Type B pancreatic cell (in vitro differentiated cells): ENCODE measurements around the gene TMX4. TPM values are rescaled to one million over a fixed set of nuclear protein-coding genes. Genes with fewer than 3 reads are reported as not detected.

Experiments used
- DNase-seq: peaks from one replicate; pipeline ENCODE4 v3.0.0; 2021; ENCODE audit warnings: mixed read lengths; ENCODE audit not compliant: unreplicated experiment; ENCODE audit errors: extremely low spot score
- H3K27ac Mint-ChIP-seq: 2 replicates; pipeline ENCODE4 v1.8.0; 2021; ENCODE audit warnings: mild to moderate bottlenecking, mixed read lengths
- H3K27me3 Mint-ChIP-seq: 2 replicates; pipeline ENCODE4 v1.8.0; 2021; ENCODE audit warnings: mixed read lengths
- H3K36me3 Mint-ChIP-seq: 2 replicates; pipeline ENCODE4 v1.8.0; 2021; ENCODE audit warnings: mixed read lengths
- H3K4me1 Mint-ChIP-seq: one replicate; pipeline ENCODE4 v1.8.0; 2021; ENCODE audit warnings: mixed read lengths; ENCODE audit not compliant: unreplicated experiment
- H3K4me3 Mint-ChIP-seq: 2 replicates; pipeline ENCODE4 v1.8.0; 2021; ENCODE audit warnings: mild to moderate bottlenecking, mixed read lengths
- H3K9me3 Mint-ChIP-seq: 2 replicates; pipeline ENCODE4 v1.8.0; 2021; ENCODE audit warnings: mixed read lengths
- CTCF ChIP-seq: fragments of 200-600 bp; sonication (generic); conservative IDR thresholded peaks from 2 replicates; pipeline ENCODE4 v1.5.0; 2021; ENCODE audit warnings: antibody characterized with exemption, mild to moderate bottlenecking
- total RNA-seq: library from RNA; stranded (reverse); gene quantifications from 2 replicates; pipeline ENCODE4 v1.2.1, GENCODE V29; 2021; ENCODE audit warnings: low replicate concordance

Gene TMX4
- total RNA-seq, 1 donor from 2014 or later = 40.9 TPM

DNA sequence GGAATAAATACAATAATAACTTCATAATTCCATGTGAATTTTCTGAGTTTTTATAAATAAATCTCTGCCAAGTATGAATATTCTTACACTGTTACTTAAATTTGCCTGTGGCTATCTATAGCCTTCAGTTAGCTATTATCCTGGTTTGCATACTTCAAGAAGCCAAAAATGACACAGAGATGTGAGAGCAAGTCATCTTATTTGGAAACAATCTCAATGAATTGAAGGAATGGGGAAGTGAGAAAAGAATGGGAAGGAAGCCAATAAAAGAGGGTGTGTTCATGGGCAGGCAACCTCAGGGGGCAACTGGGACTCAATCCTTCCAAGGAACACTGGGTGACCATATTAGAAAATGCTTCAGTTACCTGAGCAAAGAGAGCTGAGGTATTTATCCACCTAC, 89.2 kb downstream of the TMX4 start:
- Mint-ChIP-seq H3K4me3 (no peak overlapping the region), H3K27ac (no peak overlapping the region), H3K4me1 (no peaks in the 10 kb centered on the region), H3K9me3 (no peaks in the 10 kb centered on the region), H3K27me3 (no peaks in the 10 kb centered on the region), H3K36me3 (no peaks in the 10 kb centered on the region)
- no peak for TF ChIP-seq CTCF
- DNase-seq = no peak

Other genes starting within 250 kb of the TMX4 start
- gene HAO1, start 79.3 kb downstream of the TMX4 start, total RNA-seq = not detected in 2 replicates
- gene PLCB1, start 112.5 kb upstream of the TMX4 start, total RNA-seq = 12.0 and 17.9 TPM in 2 replicates